GM13976 (cell line): ENCODE results near the gene SKI.

Experiments used
- DNase-seq: peaks from one replicate; pipeline ENCODE4 v3.0.0; 2012; ENCODE audit warnings: low spot score
- in situ Hi-C: fragments of 300-500 bp; cut with MboI; formaldehyde crosslinking; loops from one replicate; pipeline ENCODE4 v1.12.0; 2022; ENCODE audit warnings: low sequenced_read_pairs, mixed read lengths, inconsistent platforms; ENCODE audit not compliant: unreplicated experiment
- TF ChIP-seq, protein P1 (sequence below): IDR thresholded peaks from 2 replicates; pipeline ENCODE4 v1.5.1; 2012; ENCODE audit warnings: borderline replicate concordance, mild to moderate bottlenecking; ENCODE audit not compliant: insufficient read depth; ENCODE audit errors: extremely low read depth, missing control alignments, control extremely low read depth

The SKI gene

DNA sequence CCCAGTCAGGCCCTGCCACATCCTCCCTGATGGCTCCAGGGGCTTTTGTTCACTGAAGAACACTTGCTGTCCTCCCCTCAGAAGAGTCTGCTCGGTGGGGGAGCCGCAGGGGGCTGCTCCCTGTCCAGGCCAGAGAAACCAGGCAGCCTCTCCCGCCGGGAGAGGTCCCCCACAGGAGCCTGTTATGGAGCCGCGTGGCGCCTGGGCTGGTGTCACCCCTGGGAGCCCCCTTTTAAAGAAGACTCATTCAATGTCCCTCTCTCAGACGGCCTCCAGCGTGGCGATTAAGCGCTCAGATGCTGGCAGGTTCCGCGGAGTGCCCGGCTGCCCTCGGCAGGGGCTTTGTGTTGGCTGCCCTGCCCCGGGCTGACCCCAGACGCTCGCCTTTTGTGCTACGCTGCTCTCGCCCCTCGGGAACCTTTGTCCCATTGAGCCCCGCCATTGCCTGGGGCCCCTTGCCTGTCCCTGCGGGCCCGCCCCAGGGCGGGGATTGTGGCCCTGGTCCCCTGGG is 43.1 kb downstream of the SKI start:
- DNase-seq, result no peak
- in situ Hi-C loops, result no loop called here
- TF ChIP-seq, protein P1, sequence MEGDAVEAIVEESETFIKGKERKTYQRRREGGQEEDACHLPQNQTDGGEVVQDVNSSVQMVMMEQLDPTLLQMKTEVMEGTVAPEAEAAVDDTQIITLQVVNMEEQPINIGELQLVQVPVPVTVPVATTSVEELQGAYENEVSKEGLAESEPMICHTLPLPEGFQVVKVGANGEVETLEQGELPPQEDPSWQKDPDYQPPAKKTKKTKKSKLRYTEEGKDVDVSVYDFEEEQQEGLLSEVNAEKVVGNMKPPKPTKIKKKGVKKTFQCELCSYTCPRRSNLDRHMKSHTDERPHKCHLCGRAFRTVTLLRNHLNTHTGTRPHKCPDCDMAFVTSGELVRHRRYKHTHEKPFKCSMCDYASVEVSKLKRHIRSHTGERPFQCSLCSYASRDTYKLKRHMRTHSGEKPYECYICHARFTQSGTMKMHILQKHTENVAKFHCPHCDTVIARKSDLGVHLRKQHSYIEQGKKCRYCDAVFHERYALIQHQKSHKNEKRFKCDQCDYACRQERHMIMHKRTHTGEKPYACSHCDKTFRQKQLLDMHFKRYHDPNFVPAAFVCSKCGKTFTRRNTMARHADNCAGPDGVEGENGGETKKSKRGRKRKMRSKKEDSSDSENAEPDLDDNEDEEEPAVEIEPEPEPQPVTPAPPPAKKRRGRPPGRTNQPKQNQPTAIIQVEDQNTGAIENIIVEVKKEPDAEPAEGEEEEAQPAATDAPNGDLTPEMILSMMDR, result no peak

DNA sequence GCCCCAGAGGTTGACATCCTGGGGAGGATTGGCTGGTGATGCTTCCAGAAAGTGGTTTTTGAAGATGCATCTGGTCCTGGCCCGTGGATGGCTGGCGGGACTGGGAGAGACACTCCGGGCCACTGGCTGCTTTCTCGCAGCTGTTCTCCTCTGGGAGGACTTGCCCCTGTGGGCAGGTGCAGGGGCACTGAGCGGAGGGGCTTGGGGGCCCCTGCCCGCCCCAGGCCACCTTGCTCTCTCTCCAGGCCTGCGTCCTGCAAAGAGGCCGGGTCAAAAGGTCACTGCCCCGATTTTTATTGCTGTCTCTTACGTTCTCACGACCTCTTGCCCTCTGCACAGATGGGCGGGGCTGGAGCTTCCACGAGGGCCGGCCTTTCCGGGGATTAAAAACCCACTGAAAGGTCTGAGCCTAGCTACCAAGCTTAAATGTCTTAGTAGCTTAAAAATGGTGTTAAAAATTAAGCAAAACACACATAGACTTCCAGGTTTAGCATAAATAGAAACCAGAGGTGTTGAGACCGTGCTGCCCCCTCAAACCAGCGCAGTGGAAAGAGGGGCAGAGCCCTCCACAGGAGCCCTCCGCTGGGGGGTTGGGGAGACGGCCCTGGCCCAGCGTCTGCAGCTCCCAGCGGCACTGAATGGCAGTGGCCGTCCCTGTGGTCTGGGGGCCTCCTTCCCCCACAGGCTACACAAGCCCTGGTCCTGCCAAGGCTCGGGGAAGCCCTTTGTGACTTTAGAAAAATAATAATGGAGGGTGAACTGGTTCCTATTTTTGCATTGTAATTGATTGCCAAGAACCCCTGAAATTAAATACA is 43.9 kb downstream of the SKI start:
- TF ChIP-seq, protein P1, result no peak
- in situ Hi-C loops, result no loop called here
- DNase-seq, result no peak

DNA sequence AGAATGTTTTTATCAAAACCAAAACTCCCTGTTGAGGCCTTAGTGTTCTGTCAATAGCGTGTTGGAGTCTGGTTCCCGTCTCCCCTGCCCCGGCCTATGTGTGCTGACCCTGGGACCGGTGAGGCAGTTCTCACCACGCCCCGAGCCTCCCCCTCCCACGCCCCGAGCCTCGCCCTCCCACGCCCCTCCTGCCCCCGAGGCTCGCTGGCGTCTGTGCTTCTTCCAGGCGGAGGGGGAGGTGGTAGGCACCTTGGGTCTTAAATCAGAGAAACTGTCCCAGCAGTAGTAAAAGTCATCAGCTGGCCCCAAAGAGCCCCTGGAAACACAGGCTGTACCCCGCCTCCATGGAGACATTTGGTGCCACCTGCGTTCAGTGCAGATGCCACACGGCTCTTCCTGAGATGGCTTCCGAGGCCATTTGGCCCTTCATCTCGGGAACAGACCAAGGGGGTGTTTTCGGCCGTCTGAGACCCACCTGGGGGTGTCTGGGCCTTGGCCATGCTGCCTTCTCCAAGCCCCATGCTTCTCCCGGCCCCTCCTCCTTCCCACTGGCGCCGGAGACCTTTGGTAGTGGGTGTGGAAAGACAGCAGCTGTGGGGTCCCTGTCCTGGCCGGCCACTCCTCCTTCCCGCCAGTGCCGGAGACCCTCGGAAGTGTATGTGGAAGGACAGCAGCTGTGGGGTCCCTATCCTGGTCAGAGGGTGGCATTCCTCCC is 44.7 kb downstream of the SKI start:
- TF ChIP-seq, protein P1, result no peak
- in situ Hi-C loops, result no loop called here
- DNase-seq, result no peak

DNA sequence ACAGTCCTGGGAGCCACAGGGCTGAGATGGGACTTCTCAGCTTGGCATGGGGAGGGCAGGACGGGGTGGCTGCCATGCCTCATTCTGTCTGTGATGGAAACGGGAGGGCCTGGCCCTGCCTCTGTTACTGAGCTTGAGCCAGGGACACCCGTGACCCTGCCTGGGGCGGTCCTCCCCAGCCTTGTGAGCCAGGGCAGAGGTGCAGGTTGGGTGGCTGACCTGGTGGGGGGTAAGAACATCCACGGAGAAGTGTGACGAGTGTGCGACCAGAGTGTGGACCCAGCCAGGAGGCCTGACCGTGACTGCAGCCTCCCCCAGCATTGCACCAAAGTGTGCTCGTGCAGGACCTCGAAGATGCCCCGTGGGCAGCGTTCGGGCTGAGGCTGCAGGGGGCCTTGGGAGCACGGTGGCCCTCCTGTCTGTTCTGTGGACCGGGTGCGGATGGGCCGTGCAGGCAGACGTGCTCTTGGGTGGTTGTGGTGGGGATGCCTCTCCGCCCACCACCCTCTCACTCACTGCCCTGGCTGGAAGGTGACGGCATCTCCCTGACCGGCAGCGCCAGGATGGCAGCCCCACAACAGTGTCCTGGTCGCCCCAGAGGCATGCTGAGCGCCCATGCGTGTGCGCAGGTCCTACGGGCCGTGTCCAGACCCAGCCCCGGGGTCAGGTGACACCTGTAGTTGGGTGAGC is 45.4 kb downstream of the SKI start:
- DNase-seq, result no peak
- TF ChIP-seq, protein P1, result no peak
- in situ Hi-C loops, result no loop called here

DNA sequence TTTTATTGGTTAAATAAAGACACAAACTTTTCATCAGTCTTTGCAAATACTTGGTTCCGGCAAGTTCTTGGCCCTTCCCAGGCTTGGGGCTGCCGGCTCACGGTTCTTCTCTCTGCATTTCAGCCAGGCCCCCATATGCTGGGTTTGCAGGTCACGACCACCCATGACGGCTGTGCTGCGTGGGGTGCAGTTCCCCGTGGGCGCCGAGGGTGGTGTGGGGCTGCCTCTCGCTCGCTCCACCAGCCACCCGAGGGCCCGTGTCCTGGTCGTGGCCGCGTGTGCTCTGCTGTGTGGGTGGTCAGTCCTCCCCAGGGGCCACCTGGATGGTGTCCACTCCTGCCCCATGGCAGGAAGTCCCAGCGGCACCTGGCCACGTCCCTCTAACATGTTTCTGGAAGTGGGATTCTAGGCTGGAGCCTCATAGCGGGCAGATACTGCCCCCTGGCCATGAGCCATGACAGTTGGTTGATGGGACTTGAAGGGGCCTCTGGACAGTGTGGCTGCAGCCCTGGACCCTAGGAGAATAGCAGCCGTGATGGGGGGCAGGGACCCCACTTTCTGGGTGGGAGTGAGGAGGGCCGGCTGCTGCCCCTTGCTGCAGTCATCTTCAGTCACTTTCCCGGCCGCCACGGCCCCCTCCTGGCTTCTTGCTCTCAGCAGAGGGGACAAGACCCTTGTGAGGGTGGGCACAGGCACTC is 46.3 kb downstream of the SKI start:
- TF ChIP-seq, protein P1, result no peak
- in situ Hi-C loops, result no loop called here
- no peak for DNase-seq

DNA sequence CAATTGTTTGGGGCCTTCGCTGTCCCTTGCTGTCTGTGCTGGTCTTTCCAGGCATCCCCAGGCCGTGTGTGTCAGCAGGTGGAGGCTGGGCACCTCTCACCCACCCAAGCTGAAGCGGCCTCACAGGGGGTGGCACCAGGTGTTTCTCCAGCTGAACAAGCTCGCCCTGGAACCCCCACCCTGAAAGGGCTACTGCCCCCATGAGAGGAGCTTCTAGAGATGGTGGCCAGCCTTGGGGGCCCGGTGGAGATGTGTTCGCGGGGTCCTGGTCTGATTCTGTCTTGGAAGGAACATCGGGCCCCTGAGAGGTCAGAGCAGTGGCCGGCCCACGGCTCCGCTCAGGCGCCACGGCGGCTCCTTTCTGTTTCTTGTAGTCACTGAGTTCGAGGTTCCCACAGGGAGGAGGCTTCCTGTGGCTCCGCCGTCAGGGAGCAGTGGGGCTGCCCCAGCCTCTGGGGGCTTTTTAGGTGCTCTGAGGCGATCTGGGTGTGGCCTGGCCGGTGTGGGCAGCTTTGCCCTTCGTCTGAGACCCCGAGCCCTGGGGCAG is 46.9 kb downstream of the SKI start:
- in situ Hi-C loops, result no loop called here
- peak; percentile 69 for DNase-seq
- TF ChIP-seq, protein P1, result no peak
